Measurements from ENCODE around the gene P2RY8.
A peak's percentile ranks its signal among the peaks of the same experiment; 100 is the strongest.
"Not testable (repeated sequence)": the region's sequence is repeated elsewhere in the genome, so short reads cannot be mapped to it uniquely, and the experiment has no call there.

The P2RY8 gene

GRCh38 chrX:1486749-1487361, 50.1 kb downstream of the P2RY8 start:
- WGBS (ENCODE audit: insufficient coverage), result 99% methylated on average over 14 of the region's 18 CpGs
- CTCF ChIA-PET, result no interaction called here
- DNase-seq, result no peak
- POLR2A ChIA-PET, result no interaction called here
- Histone ChIP-seq H3K4me1 (ENCODE audit: control extremely low read depth in 1 of 4, control insufficient read depth in 4 of 4, insufficient read depth in 4 of 4, low read length in 3 of 4) (peaks cover 0 to 25% (median 17%) of the 10 kb centered on the region in 4 experiments), H3K36me3 (ENCODE audit: control insufficient read depth in 4 of 4, insufficient read depth in 4 of 4, low read length in 3 of 4) (peaks cover 14 to 53% (median 35%) of the 10 kb centered on the region in 4 experiments), H3K27me3 (replicated peaks in 2 of 5; ENCODE audit: control insufficient read depth in 4 of 5, insufficient read depth in 5 of 5, low read length in 4 of 5) (no peaks in the 10 kb centered on the region), H3K9me3 (ENCODE audit: control extremely low read depth in 1 of 5, control insufficient read depth in 4 of 5, insufficient read depth in 2 of 5, low read depth in 1 of 5, low read length in 4 of 5) (peaks cover 0 to 4% (median 0%) of the 10 kb centered on the region in 5 experiments), H3K27ac (ENCODE audit: insufficient read depth in 1 of 2, low read depth in 1 of 2, low read length in 2 of 2, poor library complexity in 1 of 2, severe bottlenecking in 2 of 2) (no peak overlapping the region), H3K4me3 (ENCODE audit: control insufficient read depth in 1 of 7, extremely low read depth in 1 of 7, insufficient read depth in 4 of 7, low read depth in 2 of 7, low read length in 6 of 7) (no peak overlapping the region)

- peaks cover 0 to 4% (median 0%) of the 10 kb centered on the region in 5 experiments for H3K9me3 ChIP-seq (ENCODE audit: control extremely low read depth in 1 of 5, control insufficient read depth in 4 of 5, insufficient read depth in 2 of 5, low read depth in 1 of 5, low read length in 4 of 5)
- WGBS (ENCODE audit: insufficient coverage), result 100% methylated on average over 4 of the region's 5 CpGs
- peaks cover 3 to 32% (median 24%) of the 10 kb centered on the region in 4 experiments for H3K4me1 ChIP-seq (ENCODE audit: control extremely low read depth in 1 of 4, control insufficient read depth in 4 of 4, insufficient read depth in 4 of 4, low read length in 3 of 4)
- POLR2A ChIA-PET, result no interaction called here
- no peak overlapping the region for H3K27ac ChIP-seq (ENCODE audit: insufficient read depth in 1 of 2, low read depth in 1 of 2, low read length in 2 of 2, poor library complexity in 1 of 2, severe bottlenecking in 2 of 2)
- CTCF ChIA-PET, result no interaction called here
- H3K27me3 ChIP-seq (replicated peaks in 2 of 5; ENCODE audit: control insufficient read depth in 4 of 5, insufficient read depth in 5 of 5, low read length in 4 of 5), result no peaks in the 10 kb centered on the region
- H3K4me3 ChIP-seq (ENCODE audit: control insufficient read depth in 1 of 7, extremely low read depth in 1 of 7, insufficient read depth in 4 of 7, low read depth in 2 of 7, low read length in 6 of 7), result no peak overlapping the region
- peaks cover 11 to 47% (median 31%) of the 10 kb centered on the region in 4 experiments for H3K36me3 ChIP-seq (ENCODE audit: control insufficient read depth in 4 of 4, insufficient read depth in 4 of 4, low read length in 3 of 4)
- DNase-seq, result no peak
These were observed 50.8 kb downstream of the P2RY8 start for GRCh38 chrX:1486177-1486576.

GRCh38 chrX:1485033-1485432, 52.0 kb downstream of the P2RY8 start:
- H3K9me3 ChIP-seq (ENCODE audit: control extremely low read depth in 1 of 5, control insufficient read depth in 4 of 5, insufficient read depth in 2 of 5, low read depth in 1 of 5, low read length in 4 of 5), result peaks cover 0 to 4% (median 0%) of the 10 kb centered on the region in 5 experiments
- no peak overlapping the region for H3K4me3 ChIP-seq (ENCODE audit: control insufficient read depth in 1 of 7, extremely low read depth in 1 of 7, insufficient read depth in 4 of 7, low read depth in 2 of 7, low read length in 6 of 7)
- peaks cover 3 to 40% (median 33%) of the 10 kb centered on the region in 4 experiments for H3K4me1 ChIP-seq (ENCODE audit: control extremely low read depth in 1 of 4, control insufficient read depth in 4 of 4, insufficient read depth in 4 of 4, low read length in 3 of 4)
- POLR2A ChIA-PET, result no interaction called here
- H3K27me3 ChIP-seq (replicated peaks in 2 of 5; ENCODE audit: control insufficient read depth in 4 of 5, insufficient read depth in 5 of 5, low read length in 4 of 5), result no peaks in the 10 kb centered on the region
- H3K27ac ChIP-seq (ENCODE audit: insufficient read depth in 1 of 2, low read depth in 1 of 2, low read length in 2 of 2, poor library complexity in 1 of 2, severe bottlenecking in 2 of 2), result no peak overlapping the region
- H3K36me3 ChIP-seq (ENCODE audit: control insufficient read depth in 4 of 4, insufficient read depth in 4 of 4, low read length in 3 of 4), result peaks cover 10 to 49% (median 31%) of the 10 kb centered on the region in 4 experiments
- CTCF ChIA-PET, result no interaction called here
- DNase-seq, result peak in 1 of 3 donors; percentile 30
- WGBS (ENCODE audit: insufficient coverage), result 98% methylated on average over 7 of the region's 9 CpGs

- WGBS (ENCODE audit: insufficient coverage), result no CpG with 5 or more reads among the region's 5 CpGs
- Histone ChIP-seq H3K4me1 (ENCODE audit: control extremely low read depth in 1 of 4, control insufficient read depth in 4 of 4, insufficient read depth in 4 of 4, low read length in 3 of 4) (peaks cover 3 to 42% (median 34%) of the 10 kb centered on the region in 4 experiments), H3K27me3 (replicated peaks in 2 of 5; ENCODE audit: control insufficient read depth in 4 of 5, insufficient read depth in 5 of 5, low read length in 4 of 5) (no peaks in the 10 kb centered on the region), H3K27ac (ENCODE audit: insufficient read depth in 1 of 2, low read depth in 1 of 2, low read length in 2 of 2, poor library complexity in 1 of 2, severe bottlenecking in 2 of 2) (no peak overlapping the region), H3K9me3 (ENCODE audit: control extremely low read depth in 1 of 5, control insufficient read depth in 4 of 5, insufficient read depth in 2 of 5, low read depth in 1 of 5, low read length in 4 of 5) (peaks cover 0 to 7% (median 0%) of the 10 kb centered on the region in 5 experiments), H3K4me3 (ENCODE audit: control insufficient read depth in 1 of 7, extremely low read depth in 1 of 7, insufficient read depth in 4 of 7, low read depth in 2 of 7, low read length in 6 of 7) (no peak overlapping the region), H3K36me3 (ENCODE audit: control insufficient read depth in 4 of 4, insufficient read depth in 4 of 4, low read length in 3 of 4) (peaks cover 10 to 53% (median 33%) of the 10 kb centered on the region in 4 experiments)
- peak in 1 of 3 donors; percentile 47 for DNase-seq
- ChIA-PET POLR2A (no interaction called here), CTCF (no interaction called here)
These were observed 52.4 kb downstream of the P2RY8 start for GRCh38 chrX:1484638-1485019.

GRCh38 chrX:1483843-1484637, 52.9 kb downstream of the P2RY8 start:
- WGBS (ENCODE audit: insufficient coverage), result 96% methylated on average over 7 of the region's 15 CpGs
- H3K4me1 ChIP-seq (ENCODE audit: control extremely low read depth in 1 of 4, control insufficient read depth in 4 of 4, insufficient read depth in 4 of 4, low read length in 3 of 4), result peaks cover 3 to 43% (median 35%) of the 10 kb centered on the region in 4 experiments
- DNase-seq, result no peak

GRCh38 chrX:1482530-1482928, 54.5 kb downstream of the P2RY8 start:
- CTCF ChIA-PET; DNase-seq; POLR2A ChIA-PET; H3K27me3 ChIP-seq (replicated peaks in 2 of 5; ENCODE audit: control insufficient read depth in 4 of 5, insufficient read depth in 5 of 5, low read length in 4 of 5): not testable (repeated sequence)
- Histone ChIP-seq H3K4me1 (ENCODE audit: control extremely low read depth in 1 of 4, control insufficient read depth in 4 of 4, insufficient read depth in 4 of 4, low read length in 3 of 4) (peaks cover 6 to 56% (median 45%) of the 10 kb centered on the region in 4 experiments), H3K9me3 (ENCODE audit: control extremely low read depth in 1 of 5, control insufficient read depth in 4 of 5, insufficient read depth in 2 of 5, low read depth in 1 of 5, low read length in 4 of 5) (peaks cover 0 to 12% (median 0%) of the 10 kb centered on the region in 5 experiments), H3K27ac (ENCODE audit: insufficient read depth in 1 of 2, low read depth in 1 of 2, low read length in 2 of 2, poor library complexity in 1 of 2, severe bottlenecking in 2 of 2) (peak overlapping the region in 1 of 2 experiments; percentile 93), H3K4me3 (ENCODE audit: control insufficient read depth in 1 of 7, extremely low read depth in 1 of 7, insufficient read depth in 4 of 7, low read depth in 2 of 7, low read length in 6 of 7) (peak overlapping the region in 4 of 7 experiments; percentile 3 to 66 (median 32)), H3K36me3 (ENCODE audit: control insufficient read depth in 4 of 4, insufficient read depth in 4 of 4, low read length in 3 of 4) (peaks cover 8 to 53% (median 25%) of the 10 kb centered on the region in 4 experiments)
- WGBS (ENCODE audit: insufficient coverage), result no CpG with 5 or more reads among the region's 2 CpGs

More at GRCh38 chrX:1483843-1484637, 52.9 kb downstream of the P2RY8 start:
- Histone ChIP-seq H3K9me3 (ENCODE audit: control extremely low read depth in 1 of 5, control insufficient read depth in 4 of 5, insufficient read depth in 2 of 5, low read depth in 1 of 5, low read length in 4 of 5) (peaks cover 0 to 11% (median 0%) of the 10 kb centered on the region in 5 experiments), H3K36me3 (ENCODE audit: control insufficient read depth in 4 of 4, insufficient read depth in 4 of 4, low read length in 3 of 4) (peaks cover 8 to 54% (median 35%) of the 10 kb centered on the region in 4 experiments), H3K27me3 (replicated peaks in 2 of 5; ENCODE audit: control insufficient read depth in 4 of 5, insufficient read depth in 5 of 5, low read length in 4 of 5) (no peaks in the 10 kb centered on the region), H3K27ac (ENCODE audit: insufficient read depth in 1 of 2, low read depth in 1 of 2, low read length in 2 of 2, poor library complexity in 1 of 2, severe bottlenecking in 2 of 2) (peak overlapping the region in 1 of 2 experiments; percentile 76), H3K4me3 (ENCODE audit: control insufficient read depth in 1 of 7, extremely low read depth in 1 of 7, insufficient read depth in 4 of 7, low read depth in 2 of 7, low read length in 6 of 7) (peak overlapping the region in 1 of 7 experiments; percentile 2)
- ChIA-PET POLR2A (no interaction called here), CTCF (no interaction called here)
